ENCODE measurements around the gene CRTC3. TPM values are rescaled to one million over a fixed set of nuclear protein-coding genes. Genes with fewer than 3 reads are reported as not detected.

Gene CRTC3
- total and polyA plus RNA-seq, 2 experiments from 2014 or later = 15.7 to 17.6 TPM

- Histone ChIP-seq H4K20me1 (ENCODE audit: insufficient read depth, poor library complexity, severe bottlenecking) (no peaks in the 10 kb centered on the region), H3K79me2 (no peaks in the 10 kb centered on the region), H3K27ac (no peak overlapping the region), H3K36me3 (replicated peaks; ENCODE audit: insufficient read depth, low read depth) (no peaks in the 10 kb centered on the region), H2AFZ (no peak overlapping the region), H3K9me2 (replicated peaks; ENCODE audit: insufficient read depth) (no peaks in the 10 kb centered on the region), H3K9me3 (ENCODE audit: low read depth) (no peaks in the 10 kb centered on the region), H3K4me1 (ENCODE audit: insufficient read depth) (peaks cover 30% of the 10 kb centered on the region), H3K4me3 (no peak overlapping the region), H3K27me3 (no peaks in the 10 kb centered on the region), H3K4me2 (no peak overlapping the region)
- DNase-seq (ENCODE audit: low spot score) = no peak
- TF ChIP-seq CTCF (IDR thresholded peaks at IDR 0.05; ENCODE audit: poor library complexity) (no peak), EZH2phosphoT487 (IDR thresholded peaks at IDR 0.05; ENCODE audit: low read depth, severe bottlenecking, unreplicated experiment) (no peak), EZH2 (IDR thresholded peaks at IDR 0.05; ENCODE audit: borderline replicate concordance) (no peak)
- WGBS (ENCODE audit: low lambda C conversion rate, missing lambda C conversion rate) = 96% methylated on average over 7 of the region's 7 CpGs
Measured at GRCh38 chr15:90606641-90607040, 76.9 kb downstream of the CRTC3 start.

- H3K27ac ChIP-seq = no peak overlapping the region
- H2AFZ ChIP-seq = no peak overlapping the region
- H3K36me3 ChIP-seq (replicated peaks; ENCODE audit: insufficient read depth, low read depth) = no peaks in the 10 kb centered on the region
- no peaks in the 10 kb centered on the region for H3K27me3 ChIP-seq
- H3K9me2 ChIP-seq (replicated peaks; ENCODE audit: insufficient read depth) = no peaks in the 10 kb centered on the region
- H3K4me2 ChIP-seq = no peak overlapping the region
- H3K4me3 ChIP-seq = no peak overlapping the region
- TF ChIP-seq CTCF (IDR thresholded peaks at IDR 0.05; ENCODE audit: poor library complexity) (no peak), EZH2phosphoT487 (IDR thresholded peaks at IDR 0.05; ENCODE audit: low read depth, severe bottlenecking, unreplicated experiment) (no peak), EZH2 (IDR thresholded peaks at IDR 0.05; ENCODE audit: borderline replicate concordance) (no peak)
- H3K4me1 ChIP-seq (ENCODE audit: insufficient read depth) = peaks cover 30% of the 10 kb centered on the region
- H3K79me2 ChIP-seq = no peaks in the 10 kb centered on the region
- H4K20me1 ChIP-seq (ENCODE audit: insufficient read depth, poor library complexity, severe bottlenecking) = no peaks in the 10 kb centered on the region
- 85% methylated on average over 9 of the region's 9 CpGs for WGBS (ENCODE audit: low lambda C conversion rate, missing lambda C conversion rate)
- DNase-seq (ENCODE audit: low spot score) = no peak
- H3K9me3 ChIP-seq (ENCODE audit: low read depth) = no peaks in the 10 kb centered on the region
Measured at GRCh38 chr15:90607361-90607760, 77.6 kb downstream of the CRTC3 start.

GRCh38 chr15:90609242-90610180 is 79.8 kb downstream of the CRTC3 start:
- no peaks in the 10 kb centered on the region for H3K79me2 ChIP-seq
- 19% methylated on average over 5 of the region's 5 CpGs for WGBS (ENCODE audit: low lambda C conversion rate, missing lambda C conversion rate)
- peaks cover 30% of the 10 kb centered on the region for H3K4me1 ChIP-seq (ENCODE audit: insufficient read depth)
- no peak overlapping the region for H3K4me3 ChIP-seq
- no peak for TF ChIP-seq EZH2 (IDR thresholded peaks at IDR 0.05; ENCODE audit: borderline replicate concordance)
- H4K20me1 ChIP-seq (ENCODE audit: insufficient read depth, poor library complexity, severe bottlenecking) = no peaks in the 10 kb centered on the region
- H3K27me3 ChIP-seq = no peaks in the 10 kb centered on the region
- H3K9me2 ChIP-seq (replicated peaks; ENCODE audit: insufficient read depth) = no peaks in the 10 kb centered on the region
- H3K4me2 ChIP-seq = peak overlapping the region; percentile 39
- DNase-seq (ENCODE audit: low spot score) = no peak
- H2AFZ ChIP-seq = no peak overlapping the region
- peak overlapping the region; percentile 65 for H3K27ac ChIP-seq
- no peaks in the 10 kb centered on the region for H3K9me3 ChIP-seq (ENCODE audit: low read depth)
- no peaks in the 10 kb centered on the region for H3K36me3 ChIP-seq (replicated peaks; ENCODE audit: insufficient read depth, low read depth)

- no peak for DNase-seq (ENCODE audit: low spot score)
- H3K27ac ChIP-seq = peak overlapping the region; percentile 65
- H3K4me3 ChIP-seq = no peak overlapping the region
Measured at GRCh38 chr15:90610190-90610589, 80.5 kb downstream of the CRTC3 start.

More at GRCh38 chr15:90610190-90610589, 80.5 kb downstream of the CRTC3 start:
- TF ChIP-seq EZH2phosphoT487 (IDR thresholded peaks at IDR 0.05; ENCODE audit: low read depth, severe bottlenecking, unreplicated experiment) (no peak), EZH2 (IDR thresholded peaks at IDR 0.05; ENCODE audit: borderline replicate concordance) (no peak), CTCF (IDR thresholded peaks at IDR 0.05; ENCODE audit: poor library complexity) (no peak)
- no peaks in the 10 kb centered on the region for H3K9me2 ChIP-seq (replicated peaks; ENCODE audit: insufficient read depth)
- H3K79me2 ChIP-seq = no peaks in the 10 kb centered on the region
- H2AFZ ChIP-seq = no peak overlapping the region
- H4K20me1 ChIP-seq (ENCODE audit: insufficient read depth, poor library complexity, severe bottlenecking) = no peaks in the 10 kb centered on the region
- H3K9me3 ChIP-seq (ENCODE audit: low read depth) = no peaks in the 10 kb centered on the region
- 71% methylated on average over 2 of the region's 2 CpGs for WGBS (ENCODE audit: low lambda C conversion rate, missing lambda C conversion rate)
- H3K4me1 ChIP-seq (ENCODE audit: insufficient read depth) = peaks cover 30% of the 10 kb centered on the region
- no peaks in the 10 kb centered on the region for H3K36me3 ChIP-seq (replicated peaks; ENCODE audit: insufficient read depth, low read depth)
- H3K27me3 ChIP-seq = no peaks in the 10 kb centered on the region
- peak overlapping the region; percentile 39 for H3K4me2 ChIP-seq
